GM21390 (cell line): ENCODE results near the gene KCNA10.

Source experiments
- ATAC-seq: cut with Tn5 transposase; IDR thresholded peaks from one replicate; pipeline ENCODE4 v1.9.1; 2021; ENCODE audit not compliant: unreplicated experiment

Gene KCNA10

DNA sequence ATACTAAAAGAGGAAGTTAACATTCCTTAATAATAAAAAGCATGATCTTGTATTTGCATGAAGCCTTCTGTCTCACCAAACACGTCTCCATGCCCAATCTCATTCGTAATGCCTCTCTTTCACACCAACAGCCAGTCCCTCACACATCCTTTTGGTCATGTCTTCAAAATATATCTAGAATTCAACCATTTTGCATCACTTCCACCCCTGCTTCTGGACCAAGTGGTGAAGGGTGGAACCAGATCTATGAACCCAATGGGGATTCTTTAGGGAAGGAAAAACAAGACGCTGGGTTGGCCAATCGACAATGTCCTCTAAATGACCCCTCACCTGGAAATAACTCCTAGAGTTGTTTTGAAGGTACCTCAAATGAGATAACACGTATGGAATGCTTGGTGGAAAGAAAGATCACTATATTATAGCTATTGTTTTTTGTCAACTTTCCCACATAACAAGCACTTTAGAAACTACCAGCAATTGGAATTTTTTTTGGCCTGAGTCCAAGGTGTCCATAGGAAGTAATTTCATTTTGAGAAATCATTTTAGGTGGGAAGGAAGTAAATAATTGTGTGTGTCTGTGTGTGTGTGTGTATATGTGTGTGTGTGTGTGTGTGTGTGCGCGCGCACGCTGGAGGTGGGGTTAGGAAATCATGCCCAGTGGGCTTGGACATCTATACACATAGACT is at the start of gene KCNA10:
KCNA10 (minus strand) TSS at position 51 of the 686 bp plus-strand sequence. CDS start 388 bp downstream, outside the sequence.
- ATAC-seq = no peak

DNA sequence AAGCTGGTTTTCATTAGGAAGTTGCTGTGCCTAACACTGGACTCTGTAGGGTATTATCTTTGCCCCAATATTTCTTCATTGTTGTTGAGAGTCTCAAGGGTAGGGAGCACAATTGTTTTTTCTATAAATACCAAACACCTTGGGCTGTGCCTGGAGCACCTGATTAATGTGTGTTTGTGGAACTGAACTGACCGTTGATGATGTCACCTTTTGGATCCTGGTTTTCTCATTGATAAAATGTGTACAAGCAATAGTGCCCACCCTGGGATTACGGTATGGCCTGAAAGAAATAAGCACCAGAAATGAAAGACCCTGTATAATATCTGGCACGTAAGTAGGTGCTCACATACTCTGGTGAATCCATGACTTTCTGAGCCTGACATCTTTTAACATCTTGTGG is 47.9 kb upstream of the KCNA10 start:
- ATAC-seq = no peak

- no peak for ATAC-seq
Measured at GRCh38 chr1:110565565-110565964, 46.6 kb upstream of the KCNA10 start.

- no peak for ATAC-seq
Measured at GRCh38 chr1:110563089-110563488, 44.1 kb upstream of the KCNA10 start.

DNA sequence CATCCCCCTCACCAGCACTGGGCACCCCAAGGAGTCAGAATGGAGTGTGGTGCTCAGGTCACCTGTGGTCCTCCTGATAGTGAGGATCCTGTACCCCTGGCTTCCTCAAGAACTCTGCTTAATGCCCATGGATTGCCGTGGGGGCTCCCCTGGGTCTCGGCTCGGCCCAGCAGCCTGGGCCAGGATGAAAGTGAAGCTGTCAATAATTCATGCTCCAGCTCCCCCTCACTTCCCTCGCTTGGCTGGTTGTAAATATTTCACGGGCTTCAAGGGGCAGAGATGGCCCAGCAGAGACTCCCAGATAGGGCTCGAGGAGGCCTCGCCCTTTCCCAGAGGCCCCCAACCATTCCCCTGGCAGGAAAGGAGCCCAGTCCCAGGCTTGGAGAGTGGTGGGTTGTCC is 42.6 kb upstream of the KCNA10 start:
- ATAC-seq = no peak

GRCh38 chr1:110559157-110559556 is 40.2 kb upstream of the KCNA10 start:
- no peak for ATAC-seq

- no peak for ATAC-seq
Measured at GRCh38 chr1:110557481-110557880, 38.5 kb upstream of the KCNA10 start.

GRCh38 chr1:110556471-110556807 is 37.5 kb upstream of the KCNA10 start:
- ATAC-seq = no peak

- ATAC-seq = no peak
Measured at GRCh38 chr1:110555807-110556470, 37.0 kb upstream of the KCNA10 start.

DNA sequence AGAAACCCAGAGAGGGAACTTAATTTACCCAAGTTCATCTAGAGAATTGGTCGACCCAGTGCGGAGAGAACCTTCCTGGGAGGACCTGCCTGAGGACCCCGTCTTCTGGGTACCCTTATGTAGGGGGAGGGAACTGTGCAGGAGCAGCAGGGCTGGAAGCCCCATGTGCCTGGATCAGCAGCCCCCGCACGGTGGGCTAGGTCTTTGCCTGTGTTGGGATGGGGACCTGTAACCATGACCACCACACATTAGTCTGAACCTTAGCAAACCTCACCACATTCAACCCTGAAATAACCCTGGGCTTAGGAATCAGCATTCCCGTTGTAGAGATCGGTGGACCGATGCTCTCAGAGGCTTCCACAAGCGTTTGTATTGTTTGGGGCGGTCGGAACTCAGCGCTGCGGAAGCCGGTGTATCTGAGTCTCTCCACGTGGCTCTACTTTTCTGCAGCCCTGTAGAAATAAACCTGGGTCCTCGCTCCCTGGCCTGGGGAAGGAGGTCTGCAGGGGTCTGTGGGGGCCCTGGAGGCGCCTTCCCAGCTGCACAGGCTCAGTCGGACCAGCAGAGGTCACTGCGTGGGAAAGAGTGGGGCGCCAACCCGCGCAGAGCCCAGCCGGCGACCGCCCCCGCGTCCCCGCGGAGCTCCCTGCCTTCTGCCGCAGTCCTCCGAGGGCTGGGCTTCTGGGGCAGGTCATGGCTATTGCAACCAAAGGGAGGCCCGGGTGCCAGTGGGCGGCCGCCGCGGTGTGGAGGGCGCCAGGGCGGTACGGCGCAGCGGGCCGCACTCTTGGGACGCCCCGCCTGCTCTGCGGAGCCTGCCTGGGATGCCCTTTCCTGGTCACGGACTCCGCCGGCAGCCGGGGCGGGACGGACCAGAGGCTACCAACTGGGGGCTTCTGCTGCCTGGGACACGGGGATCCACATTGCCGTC is 36.2 kb upstream of the KCNA10 start:
- peak; percentile 51 for ATAC-seq

DNA sequence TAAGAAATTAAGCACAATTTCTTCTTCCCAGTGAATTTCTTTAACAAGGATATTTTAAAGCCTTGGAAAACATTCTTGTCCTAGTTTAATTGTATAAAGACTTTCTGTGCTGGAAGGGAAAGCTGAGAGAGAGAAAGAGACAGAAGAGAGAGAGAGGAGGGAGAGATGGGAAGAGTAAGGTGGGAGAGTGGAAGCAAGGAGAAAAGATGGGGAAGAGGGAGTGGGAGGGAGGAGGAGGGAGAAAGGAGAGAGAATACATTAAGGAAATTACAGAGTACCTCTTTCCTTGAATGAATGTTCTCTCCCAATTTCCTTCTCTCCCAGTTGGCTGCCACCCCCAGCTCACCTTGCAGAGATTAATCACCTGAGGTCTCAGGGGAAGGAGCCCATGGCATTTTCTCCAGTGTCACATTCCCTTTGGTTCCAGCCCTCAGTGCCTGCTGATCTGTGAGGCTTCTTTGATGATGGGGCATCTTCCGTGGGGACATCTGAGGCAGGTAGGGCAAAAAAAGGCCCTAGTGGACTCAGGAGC is 32.4 kb upstream of the KCNA10 start:
- no peak for ATAC-seq

DNA sequence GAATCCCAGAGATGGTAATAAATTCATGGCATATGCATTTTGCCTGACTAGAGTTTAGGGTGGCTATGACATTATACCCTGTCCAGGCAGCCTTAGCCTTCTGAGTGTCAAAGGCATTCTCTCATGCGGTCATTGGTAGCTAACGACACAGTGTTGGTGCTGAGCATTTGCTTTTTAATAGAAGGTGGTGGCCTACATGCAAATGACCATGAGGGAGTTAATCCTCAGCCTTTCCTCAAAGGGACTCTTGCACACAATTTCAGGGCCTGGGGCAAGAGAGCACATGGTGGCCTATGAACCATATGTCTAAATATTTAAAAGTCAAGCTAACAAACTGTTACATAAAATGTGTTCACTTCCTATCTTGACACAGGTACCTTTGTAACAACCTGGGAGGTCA is 30.9 kb upstream of the KCNA10 start:
- ATAC-seq = no peak

- ATAC-seq = no peak
Measured at GRCh38 chr1:110548381-110548780, 29.4 kb upstream of the KCNA10 start.

DNA sequence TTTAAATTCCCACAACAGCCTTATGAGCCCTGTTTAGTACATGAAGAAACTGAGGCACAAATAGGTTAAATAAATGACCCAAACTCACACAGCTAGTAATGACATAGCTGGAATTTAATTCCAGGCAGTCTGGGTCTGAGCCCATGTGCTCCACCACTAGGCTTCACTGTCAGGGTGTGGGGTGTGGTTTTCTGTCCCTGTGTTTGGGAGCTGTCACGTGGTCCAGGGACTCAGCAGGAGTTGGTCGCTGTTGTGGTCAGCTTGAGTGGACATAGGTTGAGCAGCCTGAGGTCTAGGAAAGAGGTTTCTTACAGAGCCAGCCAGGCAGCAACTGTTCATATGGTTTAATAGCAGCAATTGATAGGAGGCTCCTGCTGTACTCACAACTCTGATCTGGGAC is 28.0 kb upstream of the KCNA10 start:
- no peak for ATAC-seq

DNA sequence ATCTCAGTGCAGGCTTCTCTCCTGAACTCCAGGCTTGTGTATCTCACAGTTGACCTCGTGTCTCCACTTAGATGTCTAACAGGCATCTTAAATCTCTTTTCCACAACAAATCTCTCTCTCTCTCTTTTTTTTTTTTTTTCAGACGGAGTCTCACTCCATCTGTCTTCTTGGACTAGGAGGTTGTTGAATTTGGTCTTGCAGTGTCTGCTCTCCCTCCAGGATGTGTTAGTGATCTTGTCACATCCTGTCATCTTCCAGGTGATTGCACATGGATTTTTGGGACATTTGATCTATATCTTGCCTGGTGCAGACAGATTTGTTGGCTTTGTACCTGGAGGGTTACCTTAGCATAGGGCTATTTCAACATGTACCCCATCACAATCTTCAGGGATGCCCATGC is 26.5 kb upstream of the KCNA10 start:
- no peak for ATAC-seq

GRCh38 chr1:110544753-110545152 is 25.8 kb upstream of the KCNA10 start:
- ATAC-seq = no peak

DNA sequence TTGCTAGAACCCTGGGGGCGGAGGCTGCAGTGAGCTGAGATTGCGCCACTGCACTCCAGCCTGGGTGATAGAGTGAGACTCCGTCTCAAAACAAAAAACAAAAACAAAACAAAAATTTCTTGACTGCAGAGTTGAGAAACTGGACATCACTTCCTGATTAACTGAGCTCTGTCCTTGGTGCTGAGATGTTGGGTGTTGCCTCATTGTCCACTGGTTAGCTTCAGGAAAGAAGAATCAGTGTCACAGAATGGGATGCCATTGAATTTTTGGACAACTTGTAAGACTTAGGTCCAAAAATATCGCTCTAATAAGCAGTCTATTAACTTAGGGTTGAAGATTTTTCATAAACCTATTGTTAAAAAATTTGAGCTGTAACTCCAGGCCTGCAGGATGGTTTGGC is 23.8 kb upstream of the KCNA10 start:
- ATAC-seq = no peak

- ATAC-seq = no peak
Measured at GRCh38 chr1:110541906-110542395, 23.0 kb upstream of the KCNA10 start.

DNA sequence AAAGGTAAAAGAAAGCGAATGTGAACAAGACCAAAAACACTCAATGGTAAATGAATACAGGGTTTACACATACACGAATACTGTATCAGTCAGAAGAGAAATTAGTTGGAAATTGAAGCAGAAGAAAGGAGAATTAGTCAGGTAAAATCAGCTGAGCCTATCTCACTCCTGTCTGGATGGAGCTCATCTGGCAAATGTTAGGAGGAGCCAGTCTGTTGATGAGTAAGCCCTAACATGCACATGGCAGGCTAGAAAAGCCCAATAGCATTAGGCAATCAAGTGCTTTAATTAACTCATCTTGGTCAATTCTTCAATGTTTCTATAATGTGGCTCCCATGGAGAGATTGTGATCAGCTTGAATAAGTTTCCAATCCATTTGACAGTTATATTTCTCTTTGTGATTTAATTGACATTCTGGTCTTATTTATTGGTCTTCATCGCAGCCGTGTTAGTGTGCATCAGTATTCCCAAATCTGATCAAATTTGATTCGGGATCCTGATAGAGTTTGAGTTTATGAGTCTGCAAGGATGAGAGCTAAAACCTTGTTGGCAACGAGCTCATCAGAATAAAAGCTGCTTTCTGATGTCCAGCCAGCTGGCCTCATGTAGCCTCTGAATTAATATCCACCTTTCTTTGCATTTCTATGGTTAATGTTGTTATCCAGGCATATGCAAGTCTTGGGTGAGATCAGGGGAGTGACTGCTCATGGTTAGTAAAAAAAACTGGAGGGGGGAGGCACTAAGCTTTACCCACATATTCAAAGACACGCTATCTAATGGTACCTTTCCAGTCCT is 22.1 kb upstream of the KCNA10 start:
- ATAC-seq = no peak

DNA sequence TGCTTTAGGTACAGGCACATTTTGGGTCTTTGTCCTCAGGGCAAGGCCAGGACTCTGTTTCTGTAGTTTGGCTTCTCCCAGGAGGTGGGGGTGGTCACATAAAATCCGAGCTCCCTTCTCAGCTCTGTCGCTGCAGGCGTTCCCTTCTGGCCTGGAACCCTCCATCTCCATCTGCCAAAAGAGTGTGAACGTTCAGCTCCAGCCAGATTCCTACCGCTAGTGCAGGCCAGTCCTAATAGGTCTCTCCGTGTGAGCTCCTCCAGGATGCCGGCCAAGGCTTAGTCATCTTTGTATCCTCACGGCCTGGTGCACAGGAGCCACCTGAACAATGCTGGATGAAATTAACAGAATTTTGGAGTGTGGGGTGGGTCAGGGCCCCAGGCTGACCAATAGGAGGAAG is 19.9 kb upstream of the KCNA10 start:
- ATAC-seq = no peak

GRCh38 chr1:110538075-110538474 is 19.1 kb upstream of the KCNA10 start:
- no peak for ATAC-seq
